Activated naive CD8-positive, alpha-beta T cell treated with anti-CD3 and anti-CD28 coated beads for 36 hours (primary cell): ENCODE measurements around the gene UNCX. TPM values are rescaled to one million over a fixed set of nuclear protein-coding genes. Genes with fewer than 3 reads are reported as not detected.
"Not testable (repeated sequence)": the region's sequence is repeated elsewhere in the genome, so short reads cannot be mapped to it uniquely, and the experiment has no call there.

Experiments used
- DNase-seq: peaks from one replicate; pipeline ENCODE4 v3.0.0; 2021
- H3K27ac Mint-ChIP-seq: one replicate; pipeline ENCODE4 v1.8.0; 2022; ENCODE audit warnings: mild to moderate bottlenecking, moderate library complexity, mixed read lengths
- H3K27me3 Mint-ChIP-seq: one replicate; pipeline ENCODE4 v1.8.0; 2022; ENCODE audit warnings: mild to moderate bottlenecking, mixed read lengths
- H3K36me3 Mint-ChIP-seq: one replicate; pipeline ENCODE4 v1.8.0; 2021; ENCODE audit warnings: mild to moderate bottlenecking, mixed read lengths
- H3K4me1 Mint-ChIP-seq: one replicate; pipeline ENCODE4 v1.8.0; 2021; ENCODE audit warnings: mixed read lengths
- H3K4me3 Mint-ChIP-seq: one replicate; pipeline ENCODE4 v1.8.0; 2022; ENCODE audit warnings: mild to moderate bottlenecking, moderate library complexity, mixed read lengths
- H3K9me3 Mint-ChIP-seq: one replicate; pipeline ENCODE4 v1.8.0; 2022; ENCODE audit warnings: mixed read lengths
- total RNA-seq, 2 experiments: library from RNA; stranded (reverse); gene quantifications; one replicate each; pipeline ENCODE4 v1.2.3, GENCODE V29; 2021

Gene UNCX
- total RNA-seq = not detected

GRCh38 chr7:1232623-1233332 is at the start of gene UNCX:
TSS of gene UNCX (plus strand) at chr7:1232872. CDS start at chr7:1233018, 146 bp downstream.
- Mint-ChIP-seq H3K27ac (no peak within 1 kb of the TSS), H3K4me1 (peaks cover 23% of the 10 kb centered on the region), H3K4me3 (peak within 1 kb of the TSS; percentile 47), H3K27me3 (peaks cover 76% of the 10 kb centered on the region), H3K9me3 (no peaks in the 10 kb centered on the region), H3K36me3 (peaks cover 2% of the 10 kb centered on the region)
- DNase-seq = no peak

DNA sequence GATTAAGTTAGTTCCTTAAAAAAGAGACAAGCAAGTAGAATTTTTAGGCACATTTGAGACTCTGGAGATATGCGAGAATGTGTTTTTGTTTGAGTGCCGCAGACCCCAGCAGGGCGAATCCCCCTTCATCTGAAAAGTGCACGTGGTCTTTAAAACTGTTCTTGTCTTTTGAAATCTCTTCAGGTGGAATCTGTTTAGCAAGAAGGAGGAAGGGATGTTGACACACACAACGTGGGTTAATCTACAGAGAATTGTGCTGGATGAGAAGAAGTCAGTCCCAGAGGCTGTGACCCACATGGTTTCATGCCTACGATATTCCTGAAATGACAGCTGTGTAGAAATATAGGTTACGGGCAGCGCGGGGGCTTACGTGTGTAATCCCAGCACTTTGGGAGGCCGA is 45.5 kb upstream of the UNCX start:
- H3K36me3 Mint-ChIP-seq = no peaks in the 10 kb centered on the region
- no peak overlapping the region for H3K4me3 Mint-ChIP-seq
- no peaks in the 10 kb centered on the region for H3K9me3 Mint-ChIP-seq
- H3K27ac Mint-ChIP-seq = no peak overlapping the region
- H3K4me1 Mint-ChIP-seq = peaks cover 5% of the 10 kb centered on the region
- peaks cover 64% of the 10 kb centered on the region for H3K27me3 Mint-ChIP-seq
- DNase-seq = no peak

DNA sequence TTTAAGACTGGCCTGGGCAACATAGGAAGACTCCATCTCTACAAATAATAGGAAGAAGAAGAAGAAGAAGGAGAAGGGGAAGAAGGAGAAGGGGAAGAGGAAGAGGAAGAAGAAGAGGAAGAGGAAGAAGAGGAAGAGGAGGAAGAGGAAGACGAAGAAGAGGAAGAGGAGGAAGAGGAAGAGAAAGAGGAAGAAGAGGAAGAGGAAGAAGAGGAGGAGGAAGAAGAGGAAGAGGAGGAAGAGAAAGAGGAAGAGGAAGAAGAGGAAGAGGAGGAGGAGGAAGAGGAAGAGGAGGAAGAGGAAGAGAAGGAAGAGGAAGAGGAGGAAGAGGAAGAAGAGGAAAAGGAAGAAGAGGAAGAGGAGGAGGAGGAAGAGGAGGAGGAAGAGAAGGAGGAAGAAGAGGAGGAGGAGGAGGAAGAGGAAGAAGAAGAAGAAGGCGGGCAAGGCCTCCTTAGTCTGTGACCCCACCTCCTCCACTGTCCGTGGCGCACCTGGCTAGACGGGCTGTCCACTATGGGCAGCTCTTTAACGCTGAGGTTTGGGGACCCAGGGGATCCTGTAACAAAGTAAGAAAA is 43.9 kb upstream of the UNCX start:
- peaks cover 65% of the 10 kb centered on the region for H3K27me3 Mint-ChIP-seq
- H3K4me1 Mint-ChIP-seq = peaks cover 9% of the 10 kb centered on the region
- H3K4me3 Mint-ChIP-seq = no peak overlapping the region
- DNase-seq = no peak
- H3K27ac Mint-ChIP-seq = no peak overlapping the region
- no peaks in the 10 kb centered on the region for H3K36me3 Mint-ChIP-seq
- no peaks in the 10 kb centered on the region for H3K9me3 Mint-ChIP-seq

- DNase-seq = no peak
- Mint-ChIP-seq H3K36me3 (no peaks in the 10 kb centered on the region), H3K27ac (no peak overlapping the region), H3K4me3 (no peak overlapping the region), H3K4me1 (peaks cover 9% of the 10 kb centered on the region), H3K27me3 (peaks cover 64% of the 10 kb centered on the region), H3K9me3 (no peaks in the 10 kb centered on the region)
Observed at GRCh38 chr7:1189986-1190772, 42.5 kb upstream of the UNCX start.

GRCh38 chr7:1192171-1192676 is 40.4 kb upstream of the UNCX start:
- no peaks in the 10 kb centered on the region for H3K9me3 Mint-ChIP-seq
- H3K27ac Mint-ChIP-seq = no peak overlapping the region
- no peaks in the 10 kb centered on the region for H3K36me3 Mint-ChIP-seq
- DNase-seq = no peak
- peaks cover 9% of the 10 kb centered on the region for H3K4me1 Mint-ChIP-seq
- H3K4me3 Mint-ChIP-seq = no peak overlapping the region
- H3K27me3 Mint-ChIP-seq = peaks cover 54% of the 10 kb centered on the region

DNA sequence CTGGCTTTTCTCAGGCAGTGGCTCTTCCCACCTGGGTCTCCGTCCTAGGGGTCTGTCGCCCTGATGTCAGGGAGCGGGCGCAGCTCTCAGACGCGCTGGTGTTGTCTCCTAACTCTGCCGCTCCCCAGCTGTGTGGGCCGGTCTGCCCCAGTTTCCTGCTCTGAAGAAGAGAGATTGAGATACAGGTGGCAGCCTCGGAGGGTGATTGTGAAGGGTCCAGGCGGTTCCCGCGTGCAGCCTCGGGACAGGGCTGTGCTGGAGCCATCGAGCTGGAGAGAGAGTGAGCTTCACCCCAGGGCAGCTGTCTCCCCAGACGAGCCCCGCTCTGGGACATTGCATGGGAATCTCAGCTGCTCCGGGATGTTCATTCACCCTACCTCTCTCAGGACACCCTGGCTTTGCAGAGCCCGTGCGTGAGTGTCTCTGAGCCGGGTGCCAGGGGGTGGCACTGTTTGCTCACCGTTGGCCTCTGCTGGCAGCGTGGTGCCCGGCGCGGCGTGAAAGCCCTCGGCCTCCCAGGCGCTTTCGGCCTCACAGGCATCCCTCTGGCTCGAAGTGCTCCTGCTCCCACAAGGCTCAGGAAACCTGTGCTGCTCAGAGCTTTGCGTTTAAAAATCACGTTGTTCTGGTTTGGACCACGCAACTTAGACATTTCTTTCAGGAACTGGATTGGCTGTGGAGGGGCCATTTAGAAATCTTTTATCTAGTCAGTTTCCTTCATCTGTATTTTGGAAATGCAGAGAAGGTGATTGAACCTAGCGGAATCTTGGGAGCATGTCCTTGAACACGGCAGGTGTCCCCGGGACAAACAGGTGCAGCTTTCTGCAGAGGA is 38.9 kb upstream of the UNCX start:
- Mint-ChIP-seq H3K4me1 (peaks cover 9% of the 10 kb centered on the region), H3K4me3 (no peak overlapping the region), H3K27me3 (peaks cover 40% of the 10 kb centered on the region), H3K9me3 (no peaks in the 10 kb centered on the region), H3K27ac (no peak overlapping the region), H3K36me3 (no peaks in the 10 kb centered on the region)
- DNase-seq = peak; percentile 33

GRCh38 chr7:1196441-1196840 is 36.2 kb upstream of the UNCX start:
- not testable (repeated sequence) for H3K36me3 Mint-ChIP-seq, H3K4me3 Mint-ChIP-seq, DNase-seq, H3K27ac Mint-ChIP-seq, H3K4me1 Mint-ChIP-seq, H3K9me3 Mint-ChIP-seq
- peaks cover 26% of the 10 kb centered on the region for H3K27me3 Mint-ChIP-seq

GRCh38 chr7:1196950-1197349 is 35.7 kb upstream of the UNCX start:
- peaks cover 6% of the 10 kb centered on the region for H3K4me1 Mint-ChIP-seq
- peaks cover 23% of the 10 kb centered on the region for H3K27me3 Mint-ChIP-seq
- no peaks in the 10 kb centered on the region for H3K9me3 Mint-ChIP-seq
- H3K4me3 Mint-ChIP-seq = no peak overlapping the region
- no peak for DNase-seq
- no peak overlapping the region for H3K27ac Mint-ChIP-seq
- no peaks in the 10 kb centered on the region for H3K36me3 Mint-ChIP-seq

DNA sequence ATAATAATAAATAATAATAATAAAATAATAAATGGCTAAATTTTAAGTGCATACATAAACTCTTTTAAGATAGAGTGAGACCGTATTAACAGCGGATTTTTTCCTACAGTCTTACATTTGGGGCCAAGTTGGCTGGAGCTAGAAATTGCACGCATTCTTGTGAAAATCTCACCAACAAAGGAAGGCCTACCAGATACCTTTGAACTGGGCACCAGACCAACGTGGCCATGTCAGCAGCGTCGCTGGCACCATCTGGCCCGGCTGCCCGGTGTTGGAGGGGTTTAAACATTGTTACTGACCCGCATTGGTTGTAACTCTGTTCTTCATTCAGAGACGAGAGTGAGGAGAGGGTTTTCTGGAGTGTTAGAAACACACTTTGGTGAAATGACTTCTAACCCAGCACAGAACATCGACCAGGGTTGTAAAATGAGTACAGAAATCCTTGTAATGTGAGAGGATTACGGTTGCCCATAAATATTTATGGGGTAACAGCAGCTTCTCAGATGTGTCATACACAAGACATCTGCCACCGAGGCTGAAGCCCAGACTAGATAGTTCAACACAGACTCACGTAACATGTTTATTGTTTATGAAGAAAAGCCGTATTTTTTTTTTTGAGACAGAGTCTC is 34.6 kb upstream of the UNCX start:
- peaks cover 15% of the 10 kb centered on the region for H3K27me3 Mint-ChIP-seq
- no peaks in the 10 kb centered on the region for H3K9me3 Mint-ChIP-seq
- H3K4me1 Mint-ChIP-seq = peaks cover 2% of the 10 kb centered on the region

DNA sequence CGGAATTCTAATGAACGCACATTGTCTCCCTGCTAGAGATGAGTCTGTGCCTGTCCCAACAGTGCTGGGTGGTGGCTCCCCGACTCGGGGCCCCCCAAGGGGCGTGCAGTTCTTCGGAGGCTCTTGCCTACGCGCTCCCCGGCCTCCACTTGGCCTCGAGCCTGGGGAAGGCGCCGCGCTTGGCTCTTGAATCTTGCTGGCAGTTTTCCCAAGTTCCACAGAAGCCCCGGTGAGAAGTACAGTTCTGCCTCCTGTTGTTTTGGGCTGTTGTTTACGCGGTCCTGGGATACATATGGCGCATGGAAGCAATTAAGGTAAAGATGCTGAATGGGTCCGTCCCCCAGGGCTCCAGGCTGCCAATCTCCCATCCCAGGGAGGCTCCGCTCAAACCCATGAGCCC is 32.6 kb upstream of the UNCX start:
- DNase-seq = no peak
- Mint-ChIP-seq H3K27me3 (peaks cover 8% of the 10 kb centered on the region), H3K4me1 (no peaks in the 10 kb centered on the region), H3K36me3 (no peaks in the 10 kb centered on the region), H3K4me3 (no peak overlapping the region), H3K27ac (no peak overlapping the region), H3K9me3 (no peaks in the 10 kb centered on the region)

More for the DNA sequence above, 34.6 kb upstream of the UNCX start:
- no peaks in the 10 kb centered on the region for H3K36me3 Mint-ChIP-seq
- H3K4me3 Mint-ChIP-seq = no peak overlapping the region
- no peak for DNase-seq
- H3K27ac Mint-ChIP-seq = no peak overlapping the region

DNA sequence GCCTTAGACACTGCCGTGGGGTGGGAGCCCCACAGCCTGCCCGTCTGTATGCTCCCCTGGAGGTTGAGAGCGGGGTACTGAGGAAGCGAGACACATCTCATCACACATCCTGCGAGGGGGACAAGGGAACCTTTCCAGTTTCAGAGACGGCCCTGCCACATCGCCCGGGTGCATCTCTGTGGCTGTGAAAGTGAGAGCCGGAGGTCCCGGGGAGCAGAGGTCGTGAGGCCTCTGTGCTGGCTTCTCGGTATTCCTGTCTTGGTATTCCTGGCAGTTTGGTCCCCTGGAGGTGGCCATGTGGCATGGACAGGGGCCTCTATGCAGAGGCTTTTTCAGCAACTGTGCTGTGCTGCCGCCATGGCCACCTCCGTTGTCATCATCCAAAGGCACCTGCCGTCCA is 30.8 kb upstream of the UNCX start:
- DNase-seq = no peak
- Mint-ChIP-seq H3K9me3 (no peaks in the 10 kb centered on the region), H3K4me1 (no peaks in the 10 kb centered on the region), H3K4me3 (no peak overlapping the region), H3K27me3 (peaks cover 3% of the 10 kb centered on the region), H3K27ac (no peak overlapping the region), H3K36me3 (no peaks in the 10 kb centered on the region)

DNA sequence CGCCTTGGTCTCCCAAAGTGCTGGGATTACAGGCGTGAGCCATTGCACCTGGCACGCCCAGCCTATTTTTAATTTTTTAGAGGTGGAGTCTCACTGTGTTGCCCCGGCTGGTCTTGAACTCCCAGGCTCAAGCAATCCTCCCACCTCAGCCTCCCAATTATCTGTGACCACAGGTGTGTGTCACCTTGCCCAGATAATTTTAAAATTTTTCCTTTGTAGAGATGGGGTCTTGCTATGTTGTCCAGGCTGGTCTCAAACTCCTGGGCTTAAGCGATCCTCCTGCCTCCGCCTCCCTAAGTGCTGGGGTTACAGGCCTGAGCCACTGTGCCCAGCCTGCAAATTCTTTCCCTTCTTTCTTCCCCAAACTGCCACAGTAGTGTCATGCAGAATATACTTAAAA is 29.8 kb upstream of the UNCX start:
- not testable (repeated sequence) for H3K4me1 Mint-ChIP-seq, H3K27ac Mint-ChIP-seq

DNA sequence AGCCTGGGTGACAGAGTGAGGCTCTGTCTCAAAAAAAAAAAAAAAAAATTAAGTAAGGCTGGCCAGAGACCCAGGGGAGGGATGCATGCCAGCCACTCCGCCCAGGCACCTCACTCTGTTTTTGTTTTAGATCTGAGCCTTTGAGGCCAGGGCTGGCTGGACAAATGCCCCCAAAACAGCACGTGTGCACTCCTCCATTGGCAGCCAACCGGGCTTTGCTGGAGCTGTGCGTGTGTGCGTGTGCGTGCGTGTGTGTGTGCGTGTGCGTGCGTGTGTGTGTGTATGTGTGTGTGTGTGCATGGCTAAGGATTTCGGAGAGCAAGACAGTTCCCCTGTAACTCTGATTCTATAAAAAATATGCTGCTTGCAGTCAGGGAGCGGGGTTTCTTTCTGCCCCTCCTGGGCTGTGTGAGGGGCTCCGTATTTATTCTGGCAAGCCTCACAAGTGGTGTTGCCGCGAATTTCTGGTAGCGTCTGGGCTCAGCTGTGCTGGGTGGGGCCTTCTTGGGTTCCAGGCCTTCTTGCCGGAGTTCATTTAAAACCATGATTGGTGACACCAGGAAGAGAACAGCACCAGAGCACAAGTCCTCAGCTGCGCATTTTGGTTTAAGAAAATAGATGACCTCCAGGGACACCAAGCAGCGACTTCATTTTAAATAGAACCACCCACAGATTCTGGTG is 28.1 kb upstream of the UNCX start:
- H3K9me3 Mint-ChIP-seq = no peaks in the 10 kb centered on the region
- H3K27me3 Mint-ChIP-seq = peaks cover 12% of the 10 kb centered on the region
- no peak overlapping the region for H3K4me3 Mint-ChIP-seq
- no peak for DNase-seq
- no peak overlapping the region for H3K27ac Mint-ChIP-seq
- H3K36me3 Mint-ChIP-seq = no peaks in the 10 kb centered on the region
- no peaks in the 10 kb centered on the region for H3K4me1 Mint-ChIP-seq

More for the DNA sequence above, 29.8 kb upstream of the UNCX start:
- H3K9me3 Mint-ChIP-seq, H3K4me3 Mint-ChIP-seq, H3K27me3 Mint-ChIP-seq, H3K36me3 Mint-ChIP-seq, DNase-seq: not testable (repeated sequence)

DNA sequence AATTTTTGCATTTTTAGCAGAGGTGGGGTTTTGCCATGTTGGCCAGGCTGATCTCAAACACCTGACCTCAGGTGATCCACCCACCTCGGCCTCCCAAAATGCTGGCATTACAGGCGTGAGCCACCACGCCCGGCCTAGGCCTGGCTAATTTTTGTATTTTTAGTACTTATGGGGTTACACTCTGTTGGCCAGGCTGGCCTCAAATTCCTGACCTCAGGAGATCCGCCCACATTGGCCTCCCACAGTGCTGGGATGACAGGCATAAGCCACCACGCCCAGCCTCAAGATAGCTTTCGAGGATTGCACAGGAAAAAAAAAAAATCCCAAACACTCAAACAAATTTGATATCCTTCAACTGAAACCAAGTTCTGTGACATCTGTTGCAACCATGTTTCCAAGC is 26.9 kb upstream of the UNCX start:
- not testable (repeated sequence) for H3K27ac Mint-ChIP-seq, H3K9me3 Mint-ChIP-seq, H3K36me3 Mint-ChIP-seq, H3K4me1 Mint-ChIP-seq, DNase-seq, H3K4me3 Mint-ChIP-seq
- H3K27me3 Mint-ChIP-seq = peaks cover 22% of the 10 kb centered on the region
